Upper lobe of left lung (tissue), 6 donors: ENCODE results near the gene SNRNP27. TPM values are rescaled to one million over a fixed set of nuclear protein-coding genes. Genes with fewer than 3 reads are reported as not detected.

Experiments
- ATAC-seq, 2 donors: fragments of 200-7000 bp; cut with Tn5 transposase; one replicate each; pipeline ENCODE4 v1.9.1; 2022; ENCODE audit warnings: mild to moderate bottlenecking in 2 of 2, moderate library complexity in 2 of 2; ENCODE audit not compliant: low FRiP score in 2 of 2
- DNase-seq, 2 donors: peaks; one replicate each; pipeline ENCODE4 v3.0.0-alpha.2; 2019 to 2020
- H3K27ac ChIP-seq, 4 donors: fragments of 200-600 bp; sonication (generic); one replicate each; pipeline ENCODE4 v1.5.1; 2016 to 2019
- H3K27me3 ChIP-seq, 4 donors: fragments of 200-600 bp; sonication (generic); one replicate each; pipeline ENCODE4 v1.5.1; 2017 to 2019
- H3K36me3 ChIP-seq, 4 donors: fragments of 200-600 bp; sonication (generic); one replicate each; pipeline ENCODE4 v1.5.1; 2016 to 2019
- H3K4me1 ChIP-seq, 4 donors: fragments of 200-600 bp; sonication (generic); one replicate each; pipeline ENCODE4 v1.5.1; 2018 to 2019
- H3K4me3 ChIP-seq, 4 donors: fragments of 200-600 bp; sonication (generic); one replicate each; pipeline ENCODE4 v1.5.1; 2017 to 2019; ENCODE audit warnings: mild to moderate bottlenecking in 2 of 4, moderate library complexity in 1 of 4
- H3K9me3 ChIP-seq, 4 donors: fragments of 200-600 bp; sonication (generic); one replicate each; pipeline ENCODE4 v1.5.1; 2018 to 2019
- EP300 ChIP-seq, 4 donors: sonication (generic); formaldehyde crosslinking; IDR thresholded peaks; one replicate each; pipeline ENCODE4 v1.5.1; 2017; ENCODE audit warnings: antibody characterized with exemption in 4 of 4, control low read depth in 2 of 4
- POLR2A ChIP-seq, 4 donors: fragments of 450-650 bp; IDR thresholded peaks; one replicate each; pipeline ENCODE4 v1.5.1; 2016 to 2017; ENCODE audit warnings: antibody characterized with exemption in 4 of 4, mild to moderate bottlenecking in 2 of 4
- POLR2AphosphoS5 ChIP-seq, 2 donors: sonication (generic); formaldehyde crosslinking; IDR thresholded peaks; one replicate each; pipeline ENCODE4 v1.5.1; 2017; ENCODE audit warnings: antibody characterized with exemption in 2 of 2
- WGBS, 2 donors: methylation state at CpG; one replicate each; pipeline ENCODE4 v1.1.5; 2017 to 2018; 5-methylcytosine and 5-hydroxymethylcytosine counted together
- total RNA-seq, 6 donors: library from RNA; depleted of rRNA in 4 of 6; stranded (reverse); fragments of >200 nt in 4 of 6; gene quantifications; one replicate each; pipeline versions ENCODE4 v1.1.0 to v1.2.1, GENCODE V29; 2016 to 2021
- TF ChIP-seq, protein P1 (sequence below), 6 experiments: fragments of 450-650 bp in 4 of 6; fragments of 200-600 bp in 2 of 6; sonication (generic) in 2 of 6; IDR thresholded peaks; one replicate each; pipeline ENCODE4 v1.5.1; 2016 to 2019; ENCODE audit warnings: antibody characterized with exemption in 6 of 6
- donor health status: DM: no; HTN: no; CAD: no; lungs with moderate emphysema.
- donor health status: DM: no; HTN: yes; CAD: no; lungs with severe emphysema.

The SNRNP27 gene
- total RNA-seq, 6 donors from 2014 or later, result 32.7 to 120 (median 55.0) TPM

DNA sequence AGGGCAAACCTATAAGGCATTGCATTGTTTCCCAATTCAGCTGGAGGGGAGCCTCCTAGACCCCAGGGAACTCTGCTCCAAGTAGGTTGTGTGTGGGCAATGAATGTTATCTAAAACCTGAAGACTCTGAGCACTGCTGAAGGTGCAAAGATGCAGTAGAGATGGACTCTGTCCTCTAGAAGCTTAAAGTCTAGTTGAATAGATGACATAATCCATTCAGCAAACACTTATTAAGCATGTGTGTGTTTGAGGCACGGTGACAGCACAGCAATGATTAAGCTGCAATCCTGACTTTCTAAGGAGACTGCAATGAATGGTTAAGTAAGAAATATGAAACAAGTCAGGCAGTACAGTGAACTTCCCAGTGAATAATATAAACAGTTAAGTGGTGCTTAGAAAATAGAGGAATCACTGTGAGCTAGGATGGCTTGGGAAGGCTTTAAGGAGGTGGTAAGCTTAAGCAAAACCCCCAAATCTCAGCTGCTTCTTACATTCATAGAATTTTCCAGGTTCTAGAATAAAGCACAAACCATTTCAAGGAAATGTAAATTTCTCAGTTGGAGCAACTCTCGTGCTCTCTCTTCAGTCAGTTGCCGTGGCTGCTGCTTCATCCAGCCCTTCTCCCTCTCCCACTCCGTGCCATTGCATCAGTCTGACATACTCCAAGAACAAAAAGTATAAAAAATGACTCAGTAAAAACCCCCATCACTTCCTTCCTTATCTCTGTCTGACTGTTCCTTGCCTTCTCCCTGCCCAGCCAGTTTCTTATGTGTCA, 40.3 kb downstream of the SNRNP27 start:
- H3K27me3 ChIP-seq, result no peaks in the 10 kb centered on the region
- TF ChIP-seq, protein P1, sequence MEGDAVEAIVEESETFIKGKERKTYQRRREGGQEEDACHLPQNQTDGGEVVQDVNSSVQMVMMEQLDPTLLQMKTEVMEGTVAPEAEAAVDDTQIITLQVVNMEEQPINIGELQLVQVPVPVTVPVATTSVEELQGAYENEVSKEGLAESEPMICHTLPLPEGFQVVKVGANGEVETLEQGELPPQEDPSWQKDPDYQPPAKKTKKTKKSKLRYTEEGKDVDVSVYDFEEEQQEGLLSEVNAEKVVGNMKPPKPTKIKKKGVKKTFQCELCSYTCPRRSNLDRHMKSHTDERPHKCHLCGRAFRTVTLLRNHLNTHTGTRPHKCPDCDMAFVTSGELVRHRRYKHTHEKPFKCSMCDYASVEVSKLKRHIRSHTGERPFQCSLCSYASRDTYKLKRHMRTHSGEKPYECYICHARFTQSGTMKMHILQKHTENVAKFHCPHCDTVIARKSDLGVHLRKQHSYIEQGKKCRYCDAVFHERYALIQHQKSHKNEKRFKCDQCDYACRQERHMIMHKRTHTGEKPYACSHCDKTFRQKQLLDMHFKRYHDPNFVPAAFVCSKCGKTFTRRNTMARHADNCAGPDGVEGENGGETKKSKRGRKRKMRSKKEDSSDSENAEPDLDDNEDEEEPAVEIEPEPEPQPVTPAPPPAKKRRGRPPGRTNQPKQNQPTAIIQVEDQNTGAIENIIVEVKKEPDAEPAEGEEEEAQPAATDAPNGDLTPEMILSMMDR (IDR thresholded peaks at IDR 0.05), result no peak
- peak in 1 of 2 donors; percentile 15 for TF ChIP-seq POLR2AphosphoS5 (IDR thresholded peaks at IDR 0.05)
- TF ChIP-seq POLR2A (IDR thresholded peaks at IDR 0.05), result no peak
- peak in 1 of 4 donors; percentile 4 for TF ChIP-seq EP300 (IDR thresholded peaks at IDR 0.05)
- no peaks in the 10 kb centered on the region for H3K9me3 ChIP-seq
- H3K4me1 ChIP-seq, result peaks cover 16 to 28% (median 24%) of the 10 kb centered on the region in 4 donors
- DNase-seq, result peak in 1 of 2 donors; percentile 65
- WGBS, 2 donors, result 25 to 43% methylated on average over 4 of the region's 4 CpGs
- H3K27ac ChIP-seq, result peak overlapping the region; percentile 6 to 71 (median 58)
- ATAC-seq, result peak; percentile 60 to 90
- H3K36me3 ChIP-seq, result peaks cover 19 to 40% (median 36%) of the 10 kb centered on the region in 4 donors
- H3K4me3 ChIP-seq, result no peak overlapping the region

DNA sequence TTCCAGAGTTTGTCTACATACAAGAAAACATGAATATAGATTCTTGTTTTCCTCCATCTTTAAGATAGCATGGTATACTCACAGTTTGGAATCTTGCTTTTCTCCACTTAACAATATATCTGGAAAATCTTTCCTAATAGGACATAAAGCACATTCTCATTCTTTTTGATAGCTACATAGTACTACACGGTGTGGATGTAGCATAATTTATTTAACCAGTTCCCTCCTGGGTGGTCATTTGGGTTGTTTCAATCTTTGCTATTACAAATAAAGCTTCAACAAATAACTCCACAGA, 40.8 kb downstream of the SNRNP27 start:
- 47 to 62% methylated on average over 1 of the region's 1 CpG for WGBS, 2 donors
- Histone ChIP-seq H3K4me3 (no peak overlapping the region), H3K4me1 (peaks cover 16 to 28% (median 24%) of the 10 kb centered on the region in 4 donors), H3K36me3 (peaks cover 19 to 44% (median 41%) of the 10 kb centered on the region in 4 donors), H3K27ac (peak overlapping the region; percentile 6 to 71 (median 58)), H3K27me3 (no peaks in the 10 kb centered on the region), H3K9me3 (no peaks in the 10 kb centered on the region)
- no peak for DNase-seq
- no peak for ATAC-seq
- TF ChIP-seq POLR2AphosphoS5 (IDR thresholded peaks at IDR 0.05) (no peak), EP300 (IDR thresholded peaks at IDR 0.05) (no peak), POLR2A (IDR thresholded peaks at IDR 0.05) (no peak)
- TF ChIP-seq, protein P1 (IDR thresholded peaks at IDR 0.05), result no peak

DNA sequence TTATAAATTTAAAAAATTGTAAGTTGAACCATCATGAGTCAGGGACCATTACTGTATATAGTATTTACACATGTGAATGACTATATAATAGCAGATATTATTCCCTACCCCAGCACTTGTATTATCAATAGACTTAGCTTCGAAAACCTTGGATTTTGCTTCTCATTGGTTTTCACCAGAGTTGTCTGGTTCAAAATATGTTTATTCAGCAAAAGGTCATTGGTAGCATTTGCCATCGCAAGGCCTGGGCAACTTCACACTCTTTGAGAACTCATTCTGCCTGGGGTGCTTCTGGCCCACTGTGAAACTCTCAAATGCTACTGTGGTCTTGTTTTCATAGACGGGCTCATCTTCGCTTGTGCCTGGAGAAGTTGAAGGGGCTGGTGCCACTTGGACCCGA, 41.3 kb downstream of the SNRNP27 start:
- Histone ChIP-seq H3K36me3 (peaks cover 19 to 47% (median 45%) of the 10 kb centered on the region in 4 donors), H3K4me3 (no peak overlapping the region), H3K9me3 (no peaks in the 10 kb centered on the region), H3K27me3 (no peaks in the 10 kb centered on the region), H3K4me1 (peaks cover 16 to 28% (median 24%) of the 10 kb centered on the region in 4 donors), H3K27ac (no peak overlapping the region)
- ATAC-seq (no peak), DNase-seq (no peak)
- 96 to 99% methylated on average over 3 to 5 of the region's 5 CpGs for WGBS, 2 donors
- TF ChIP-seq, protein P1 (IDR thresholded peaks at IDR 0.05), result no peak
- no peak for TF ChIP-seq POLR2AphosphoS5 (IDR thresholded peaks at IDR 0.05)

DNA sequence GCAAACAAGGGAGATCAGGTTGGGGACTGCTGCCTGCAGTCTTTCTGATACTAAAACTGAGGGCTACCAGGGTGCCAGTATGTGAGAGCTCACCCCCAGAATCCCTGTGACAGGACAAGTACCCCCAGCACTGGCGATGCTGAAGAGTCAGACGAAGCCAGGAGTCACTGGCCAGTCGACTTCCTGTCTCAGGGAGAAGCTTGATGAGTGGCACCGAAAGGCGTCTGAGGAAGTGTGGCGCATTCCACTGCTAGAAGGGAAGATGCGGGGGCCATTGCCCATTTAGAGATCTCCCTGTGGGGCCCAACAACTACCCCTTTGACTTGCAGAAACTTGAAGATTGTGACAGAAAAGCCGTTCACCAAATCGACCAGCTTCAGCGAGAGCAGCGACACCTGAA, 43.1 kb downstream of the SNRNP27 start:
- TF ChIP-seq EP300 (IDR thresholded peaks at IDR 0.05) (no peak), POLR2AphosphoS5 (IDR thresholded peaks at IDR 0.05) (no peak), POLR2A (IDR thresholded peaks at IDR 0.05) (no peak)
- TF ChIP-seq, protein P1 (IDR thresholded peaks at IDR 0.05), result no peak
- peak overlapping the region in 3 of 4 donors; percentile 13 to 34 (median 25) for H3K27ac ChIP-seq
- H3K27me3 ChIP-seq, result no peaks in the 10 kb centered on the region
- DNase-seq, result peak in 1 of 2 donors; percentile 32
- WGBS, 2 donors, result 53 to 87% methylated on average over 11 of the region's 11 CpGs
- no peak for ATAC-seq
- H3K4me1 ChIP-seq, result peaks cover 16 to 26% (median 20%) of the 10 kb centered on the region in 4 donors
- H3K36me3 ChIP-seq, result peaks cover 19 to 66% (median 51%) of the 10 kb centered on the region in 4 donors
- H3K4me3 ChIP-seq, result no peak overlapping the region
- H3K9me3 ChIP-seq, result no peaks in the 10 kb centered on the region
